IMR-90 (cell line): ENCODE results near the gene CRNN. TPM values are rescaled to one million over a fixed set of nuclear protein-coding genes. Genes with fewer than 3 reads are reported as not detected.

Experiments used
- ATAC-seq: fragments of 200-7000 bp; cut with Tn5 transposase; 2 replicates; pipeline ENCODE4 v1.9.1; 2020; ENCODE audit warnings: low read depth, mild to moderate bottlenecking, moderate library complexity
- BruUV-seq: library from RNA; stranded (reverse); fragments of 400-500 nt; replicated peaks from 2 replicates; lab custom pipeline; 2021; lab: Mats Ljungman, UMichigan
- CTCF ChIA-PET: fragments of 300-600 bp; formaldehyde crosslinking; extraction: SDS; loops from one replicate; lab custom pipeline; 2021; ENCODE audit warnings: antibody characterized with exemption; lab: Yijun Ruan, JAX
- POLR2A ChIA-PET: fragments of 300-600 bp; sonication (Branson Sonifier 250); formaldehyde crosslinking; loops from one replicate; lab custom pipeline; 2022; ENCODE audit warnings: antibody characterized with exemption; ENCODE audit not compliant: unreplicated experiment; lab: Charles Lee
- DNase-seq: peaks from one replicate; pipeline ENCODE4 v3.0.0; 2013
- H2AFZ ChIP-seq: replicated peaks from 2 replicates; pipeline ENCODE3; 2013; ENCODE audit warnings: low read length, mild to moderate bottlenecking; ENCODE audit not compliant: poor library complexity
- H2AK5ac ChIP-seq: 2 replicates; pipeline ENCODE4 v1.6.1; 2013; ENCODE audit warnings: low read depth, low read length, inconsistent platforms
- H2AK9ac ChIP-seq: replicated peaks from 2 replicates; pipeline ENCODE3; 2013; ENCODE audit warnings: mild to moderate bottlenecking, low read depth, low read length, moderate library complexity; ENCODE audit not compliant: poor library complexity
- H2BK120ac ChIP-seq: 2 replicates; pipeline ENCODE4 v1.6.1; 2013; ENCODE audit warnings: low read depth, low read length, inconsistent platforms
- H2BK15ac ChIP-seq: 3 replicates; pipeline ENCODE4 v1.6.1; 2013; ENCODE audit warnings: low read depth, low read length, inconsistent platforms
- H2BK20ac ChIP-seq: 2 replicates; pipeline ENCODE4 v1.6.1; 2013; ENCODE audit warnings: low read depth, mild to moderate bottlenecking, inconsistent platforms, low read length, moderate library complexity
- H2BK5ac ChIP-seq: 2 replicates; pipeline ENCODE4 v1.6.1; 2013; ENCODE audit warnings: mild to moderate bottlenecking, low read depth, low read length, inconsistent platforms; ENCODE audit not compliant: poor library complexity, severe bottlenecking
- H3K14ac ChIP-seq: replicated peaks from 2 replicates; pipeline ENCODE4 v1.6.1; 2013; ENCODE audit warnings: low read depth, low read length, inconsistent platforms
- H3K18ac ChIP-seq: 2 replicates; pipeline ENCODE4 v1.6.1; 2013; ENCODE audit warnings: low read depth, low read length, control low read depth
- H3K23ac ChIP-seq: 2 replicates; pipeline ENCODE4 v1.6.1; 2013; ENCODE audit warnings: low read depth, low read length, inconsistent platforms
- H3K27ac ChIP-seq: 2 replicates; pipeline ENCODE4 v1.5.1; 2013; ENCODE audit warnings: mild to moderate bottlenecking, control low read depth, low read length; ENCODE audit not compliant: insufficient read depth
- H3K27me3 ChIP-seq: 2 replicates; pipeline ENCODE4 v1.6.1; 2013; ENCODE audit warnings: low read length; ENCODE audit not compliant: control insufficient read depth, insufficient read depth
- H3K36me3 ChIP-seq: 2 replicates; pipeline ENCODE4 v1.6.1; 2013; ENCODE audit warnings: low read length, mixed read lengths; ENCODE audit not compliant: control insufficient read depth, insufficient read depth
- H3K4ac ChIP-seq: 2 replicates; pipeline ENCODE4 v1.6.1; 2013; ENCODE audit warnings: low read depth, low read length, inconsistent platforms
- H3K4me1 ChIP-seq: 2 replicates; pipeline ENCODE4 v1.6.1; 2013; ENCODE audit warnings: low read length, mixed read lengths; ENCODE audit not compliant: control insufficient read depth, insufficient read depth
- H3K4me2 ChIP-seq: 2 replicates; pipeline ENCODE4 v1.6.1; 2013; ENCODE audit warnings: low read depth, mild to moderate bottlenecking, control low read depth, low read length, moderate library complexity
- H3K4me3 ChIP-seq: 2 replicates; pipeline ENCODE4 v1.5.1; 2013; ENCODE audit warnings: low read depth, mild to moderate bottlenecking, control low read depth, low read length, moderate library complexity; ENCODE audit not compliant: insufficient read depth
- H3K56ac ChIP-seq: 2 replicates; pipeline ENCODE4 v1.6.1; 2013; ENCODE audit warnings: low read length, inconsistent platforms; ENCODE audit not compliant: insufficient read depth; ENCODE audit errors: extremely low read depth
- H3K79me1 ChIP-seq, 2 experiments: 2 replicates each; pipeline ENCODE4 v1.6.1; 2013; ENCODE audit warnings: low read length in 2 of 2, inconsistent platforms in 1 of 2, low read depth in 1 of 2
- H3K9ac ChIP-seq: 2 replicates; pipeline ENCODE4 v1.6.1; 2013; ENCODE audit warnings: low read depth, low read length, control low read depth
- H3K9me1 ChIP-seq: 2 replicates; pipeline ENCODE4 v1.6.1; 2013; ENCODE audit warnings: low read length, inconsistent platforms; ENCODE audit not compliant: insufficient read depth
- H3K9me3 ChIP-seq: 2 replicates; pipeline ENCODE4 v1.6.1; 2013; ENCODE audit warnings: low read length; ENCODE audit not compliant: control insufficient read depth, insufficient read depth
- H4K20me1 ChIP-seq: 2 replicates; pipeline ENCODE4 v1.6.1; 2013; ENCODE audit warnings: low read length, inconsistent platforms; ENCODE audit not compliant: insufficient read depth
- H4K5ac ChIP-seq: 2 replicates; pipeline ENCODE4 v1.6.1; 2013; ENCODE audit warnings: mild to moderate bottlenecking, low read depth, low read length, control low read depth
- H4K8ac ChIP-seq, 2 experiments: 2 replicates each; pipeline ENCODE4 v1.6.1; 2013; ENCODE audit warnings: low read depth in 2 of 2, low read length in 2 of 2, control low read depth in 1 of 2, inconsistent platforms in 1 of 2
- H4K91ac ChIP-seq: 2 replicates; pipeline ENCODE4 v1.6.1; 2013; ENCODE audit warnings: low read depth, low read length, inconsistent platforms; ENCODE audit not compliant: insufficient read depth
- BHLHE40 ChIP-seq: fragments of 150-350 bp; IDR thresholded peaks from 2 replicates; pipeline ENCODE4 v1.6.1; 2016; ENCODE audit warnings: mild to moderate bottlenecking, low read depth, low read length
- MAFK ChIP-seq: IDR thresholded peaks from 2 replicates; pipeline ENCODE4 v1.6.1; 2012; ENCODE audit warnings: low read depth, low read length, improper control_type of control experiment
- NFE2L2 ChIP-seq: fragments of 150-350 bp; IDR thresholded peaks from 2 replicates; pipeline ENCODE4 v1.6.1; 2016; ENCODE audit warnings: low read depth, mild to moderate bottlenecking, low read length
- RCOR1 ChIP-seq: IDR thresholded peaks from 2 replicates; pipeline ENCODE4 v1.6.1; 2012; ENCODE audit warnings: mild to moderate bottlenecking, low read length, improper control_type of control experiment; ENCODE audit not compliant: insufficient replicate concordance
- SMC3 ChIP-seq: fragments of 150-350 bp; IDR thresholded peaks from 2 replicates; pipeline ENCODE4 v1.6.1; 2016; ENCODE audit warnings: low read depth, mild to moderate bottlenecking, antibody characterized with exemption, low read length, moderate library complexity
- WGBS, 2 experiments: methylation state at CpG; one replicate each; pipeline versions ENCODE4 v1.1.5 to v1.1.7; 2013; ENCODE audit warnings: missing lambda C conversion rate in 2 of 2; ENCODE audit not compliant: insufficient read length in 1 of 2; ENCODE audit errors: extremely low coverage in 2 of 2; 5-methylcytosine and 5-hydroxymethylcytosine counted together
- dilution Hi-C: fragments of 300-500 bp; cut with HindIII; formaldehyde crosslinking; loops from one replicate; pipeline ENCODE4 v1.14.3; 2018; ENCODE audit warnings: low sequenced_read_pairs; ENCODE audit not compliant: unreplicated experiment
- in situ Hi-C: fragments of 300-500 bp; cut with MboI; formaldehyde crosslinking; loops from 3 replicates; pipeline ENCODE4 v1.14.3; 2019; ENCODE audit warnings: low sequenced_read_pairs, inconsistent platforms, mixed read lengths
- intact Hi-C: fragments of 100-400 bp; cut with micrococcal nuclease; formaldehyde crosslinking; loops from 2 replicates; pipeline ENCODE4 v1.10.0; 2022
- polyA plus RNA-seq, 3 experiments: library from polyadenylated mRNA; depleted of rRNA; stranded (reverse); fragments of >200 nt; gene quantifications; 2 replicates each; pipeline ENCODE4 v1.2.3, GENCODE V29; 2012; ENCODE audit warnings: low replicate concordance in 1 of 3
- total RNA-seq: library from RNA; depleted of rRNA; stranded (reverse); fragments of >200 nt; gene quantifications from 2 replicates; pipeline ENCODE4 v1.2.3, GENCODE V29; 2012
- TF ChIP-seq, protein P1 (sequence below): fragments of 150-350 bp; IDR thresholded peaks from 2 replicates; pipeline ENCODE4 v1.6.1; 2017; ENCODE audit warnings: mild to moderate bottlenecking, antibody characterized with exemption, low read length, low read depth

CRNN gene
- total and polyA plus RNA-seq, 2 of the 4 experiments (the other 2 are of a cell fraction) = not detected

- no peak overlapping the region for H4K5ac ChIP-seq
- H3K18ac ChIP-seq = no peak overlapping the region
- BruUV-seq = no TSS peak
- H3K9ac ChIP-seq = no peak overlapping the region
- no peak overlapping the region for H3K56ac ChIP-seq
- no peak overlapping the region for H2BK5ac ChIP-seq
- H2BK120ac ChIP-seq = no peak overlapping the region
- no peaks in the 10 kb centered on the region for H3K9me3 ChIP-seq
- no peaks in the 10 kb centered on the region for H4K20me1 ChIP-seq
- no peak overlapping the region for H3K27ac ChIP-seq
- DNase-seq = no peak
- ChIA-PET POLR2A (no interaction called here), CTCF (no interaction called here)
- H3K9me1 ChIP-seq = no peaks in the 10 kb centered on the region
- no peaks in the 10 kb centered on the region for H3K79me1 ChIP-seq
- H2AK9ac ChIP-seq = no peak overlapping the region
- no peaks in the 10 kb centered on the region for H3K4me1 ChIP-seq
- WGBS, 2 experiments = no CpG with 5 or more reads among the region's 2 CpGs
- no peak for TF ChIP-seq NFE2L2
- TF ChIP-seq BHLHE40 = no peak
- no peak for TF ChIP-seq SMC3
- TF ChIP-seq RCOR1 = no peak
- TF ChIP-seq, protein P1, sequence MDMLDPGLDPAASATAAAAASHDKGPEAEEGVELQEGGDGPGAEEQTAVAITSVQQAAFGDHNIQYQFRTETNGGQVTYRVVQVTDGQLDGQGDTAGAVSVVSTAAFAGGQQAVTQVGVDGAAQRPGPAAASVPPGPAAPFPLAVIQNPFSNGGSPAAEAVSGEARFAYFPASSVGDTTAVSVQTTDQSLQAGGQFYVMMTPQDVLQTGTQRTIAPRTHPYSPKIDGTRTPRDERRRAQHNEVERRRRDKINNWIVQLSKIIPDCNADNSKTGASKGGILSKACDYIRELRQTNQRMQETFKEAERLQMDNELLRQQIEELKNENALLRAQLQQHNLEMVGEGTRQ = no peak
- no peak for TF ChIP-seq MAFK
- H3K4me2 ChIP-seq = no peak overlapping the region
- in situ Hi-C loops (no loop called here), intact Hi-C loops (no loop called here), dilution Hi-C loops (no loop called here)
- H4K8ac ChIP-seq = no peak overlapping the region
- H3K4me3 ChIP-seq = no peak overlapping the region
- no peak overlapping the region for H2BK15ac ChIP-seq
- no peaks in the 10 kb centered on the region for H3K36me3 ChIP-seq
- H3K4ac ChIP-seq = no peak overlapping the region
- H2AFZ ChIP-seq = no peak overlapping the region
- no peak overlapping the region for H4K91ac ChIP-seq
- H2AK5ac ChIP-seq = no peak overlapping the region
- no peaks in the 10 kb centered on the region for H3K27me3 ChIP-seq
- H2BK20ac ChIP-seq = no peak overlapping the region
- no peak overlapping the region for H3K23ac ChIP-seq
- H3K14ac ChIP-seq = no peak overlapping the region
- no peak for ATAC-seq
These were observed 1.3 kb downstream of the CRNN start for GRCh38 chr1:152412756-152413155.
